ENCODE measurements around the gene SRC.

DNA sequence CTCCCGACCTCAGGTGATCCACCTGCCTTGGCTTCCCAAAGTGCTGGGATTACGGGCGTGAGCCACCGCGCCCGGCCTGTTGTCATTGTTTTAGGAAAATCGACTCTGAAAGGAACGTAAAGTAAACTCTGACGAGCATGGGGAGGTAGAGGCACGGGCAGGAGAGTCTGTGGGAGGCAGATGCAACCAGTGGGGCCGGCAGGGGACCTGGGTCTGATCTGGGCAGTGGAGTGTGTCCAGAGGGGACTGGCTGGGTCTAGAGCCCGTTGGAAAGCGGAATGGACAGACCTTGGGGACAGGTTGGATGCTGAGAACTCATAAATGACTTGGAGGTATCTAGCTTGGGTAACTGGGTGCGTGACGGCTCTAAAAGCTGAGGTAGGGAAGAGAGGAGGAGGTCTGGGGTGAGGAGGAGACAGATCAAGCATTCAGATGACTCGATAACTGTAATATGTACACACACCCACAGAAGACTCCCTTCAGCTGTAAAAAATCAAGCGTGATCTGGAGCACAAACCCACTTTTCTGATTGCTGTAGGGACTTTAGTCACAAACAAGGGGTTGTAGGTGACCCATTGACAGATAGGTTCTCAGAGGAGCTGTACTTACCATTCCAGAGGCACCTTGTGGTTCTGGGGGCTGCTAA is 34.1 kb upstream of the SRC start:
- TF ChIP-seq, protein P1, sequence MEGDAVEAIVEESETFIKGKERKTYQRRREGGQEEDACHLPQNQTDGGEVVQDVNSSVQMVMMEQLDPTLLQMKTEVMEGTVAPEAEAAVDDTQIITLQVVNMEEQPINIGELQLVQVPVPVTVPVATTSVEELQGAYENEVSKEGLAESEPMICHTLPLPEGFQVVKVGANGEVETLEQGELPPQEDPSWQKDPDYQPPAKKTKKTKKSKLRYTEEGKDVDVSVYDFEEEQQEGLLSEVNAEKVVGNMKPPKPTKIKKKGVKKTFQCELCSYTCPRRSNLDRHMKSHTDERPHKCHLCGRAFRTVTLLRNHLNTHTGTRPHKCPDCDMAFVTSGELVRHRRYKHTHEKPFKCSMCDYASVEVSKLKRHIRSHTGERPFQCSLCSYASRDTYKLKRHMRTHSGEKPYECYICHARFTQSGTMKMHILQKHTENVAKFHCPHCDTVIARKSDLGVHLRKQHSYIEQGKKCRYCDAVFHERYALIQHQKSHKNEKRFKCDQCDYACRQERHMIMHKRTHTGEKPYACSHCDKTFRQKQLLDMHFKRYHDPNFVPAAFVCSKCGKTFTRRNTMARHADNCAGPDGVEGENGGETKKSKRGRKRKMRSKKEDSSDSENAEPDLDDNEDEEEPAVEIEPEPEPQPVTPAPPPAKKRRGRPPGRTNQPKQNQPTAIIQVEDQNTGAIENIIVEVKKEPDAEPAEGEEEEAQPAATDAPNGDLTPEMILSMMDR (IDR thresholded peaks at IDR 0.05), result no peak
- no peak for TF ChIP-seq POLR2A (IDR thresholded peaks at IDR 0.05)

Data from lower leg skin (tissue), 3 donors.